ENCODE data around the gene RNF133.
"Not testable (repeated sequence)": the region's sequence is repeated elsewhere in the genome, so short reads cannot be mapped to it uniquely, and the experiment has no call there.

Gene RNF133

GRCh38 chr7:122688400-122688998 is 10.4 kb downstream of the RNF133 start:
- no peak for DNase-seq

GRCh38 chr7:122686360-122686878 is 12.5 kb downstream of the RNF133 start:
- no peak for DNase-seq

GRCh38 chr7:122684504-122684903 is 14.4 kb downstream of the RNF133 start:
- no peak for DNase-seq

- DNase-seq = no peak
Measured at GRCh38 chr7:122682815-122683550, 15.9 kb downstream of the RNF133 start.

- not testable (repeated sequence) for DNase-seq
Measured at GRCh38 chr7:122681186-122681585, 17.7 kb downstream of the RNF133 start.

GRCh38 chr7:122679813-122680212 is 19.1 kb downstream of the RNF133 start:
- DNase-seq = no peak

GRCh38 chr7:122679269-122679709 is 19.6 kb downstream of the RNF133 start:
- DNase-seq = not testable (repeated sequence)

- DNase-seq = no peak
Measured at GRCh38 chr7:122677149-122677548, 21.8 kb downstream of the RNF133 start.

GRCh38 chr7:122676466-122676865 is 22.5 kb downstream of the RNF133 start:
- DNase-seq = peak; percentile 8

- DNase-seq = no peak
Measured at GRCh38 chr7:122675621-122676020, 23.3 kb downstream of the RNF133 start.

- DNase-seq = no peak
Measured at GRCh38 chr7:122675011-122675410, 23.9 kb downstream of the RNF133 start.

- no peak for DNase-seq
Measured at GRCh38 chr7:122674502-122674901, 24.4 kb downstream of the RNF133 start.

- DNase-seq = no peak
Measured at GRCh38 chr7:122673951-122674350, 25.0 kb downstream of the RNF133 start.

- no peak for DNase-seq
Measured at GRCh38 chr7:122672536-122672935, 26.4 kb downstream of the RNF133 start.

- no peak for DNase-seq
Measured at GRCh38 chr7:122663733-122664132, 35.2 kb downstream of the RNF133 start.

- no peak for DNase-seq
Measured at GRCh38 chr7:122658856-122659255, 40.1 kb downstream of the RNF133 start.

- DNase-seq = no peak
Measured at GRCh38 chr7:122653685-122654084, 45.2 kb downstream of the RNF133 start.

GRCh38 chr7:122652876-122653275 is 46.0 kb downstream of the RNF133 start:
- no peak for DNase-seq

GRCh38 chr7:122651451-122651850 is 47.5 kb downstream of the RNF133 start:
- no peak for DNase-seq

Data from NCI-H187 treated with DMSO at 0.1 percent for 48 hours (cell line).